HCT116 (cell line): ENCODE results near the gene HTR3A.

Source experiments
- EGR1 ChIP-seq: IDR thresholded peaks from 2 replicates; pipeline ENCODE4 v1.6.1; 2012; ENCODE audit warnings: low read depth
- EZH2 ChIP-seq: fragments of 200-600 bp; sonication (generic); IDR thresholded peaks from 2 replicates; pipeline ENCODE4 v1.6.1; 2017; ENCODE audit warnings: antibody characterized with exemption, mixed run types
- TF ChIP-seq, protein P1 (sequence below), 3 experiments: fragments of 200-600 bp in 1 of 3; sonication (generic) in 1 of 3; IDR thresholded peaks in 2 of 3; conservative IDR thresholded peaks in 1 of 3; 2 replicates each; pipeline ENCODE4 v1.5.1; 2012 to 2017; ENCODE audit warnings: low read depth in 2 of 3, low read length in 2 of 3, antibody characterized with exemption in 1 of 3, borderline replicate concordance in 1 of 3, control low read depth in 1 of 3, mild to moderate bottlenecking in 1 of 3, mixed read lengths in 1 of 3, mixed run types in 1 of 3, moderate library complexity in 1 of 3; ENCODE audit not compliant: insufficient read depth in 1 of 3
- TF ChIP-seq, protein P2 (sequence below): IDR thresholded peaks from 2 replicates; pipeline ENCODE4 v1.6.1; 2012

DNA sequence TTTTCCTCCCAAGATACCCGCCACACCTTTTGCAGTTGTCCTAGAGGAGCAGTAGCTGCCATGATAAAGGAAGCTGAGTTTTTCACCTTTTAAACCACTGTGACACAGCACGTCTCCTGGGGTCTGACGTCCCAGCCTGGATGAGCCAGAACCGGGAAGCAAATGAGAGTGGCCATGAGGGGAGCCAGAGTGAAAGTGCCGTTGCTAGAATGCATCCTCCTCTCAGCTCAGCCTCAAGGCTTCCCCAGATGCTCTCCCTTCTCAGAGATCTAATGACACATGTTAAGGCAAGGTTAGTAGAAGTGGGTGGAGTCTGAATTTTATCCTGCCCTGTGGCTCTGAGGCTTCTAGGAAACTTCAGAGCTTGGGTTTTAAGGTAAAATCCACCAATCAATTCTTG, 23.4 kb upstream of the HTR3A start:
- TF ChIP-seq EZH2 (no peak), EGR1 (no peak)
- TF ChIP-seq, protein P1, sequence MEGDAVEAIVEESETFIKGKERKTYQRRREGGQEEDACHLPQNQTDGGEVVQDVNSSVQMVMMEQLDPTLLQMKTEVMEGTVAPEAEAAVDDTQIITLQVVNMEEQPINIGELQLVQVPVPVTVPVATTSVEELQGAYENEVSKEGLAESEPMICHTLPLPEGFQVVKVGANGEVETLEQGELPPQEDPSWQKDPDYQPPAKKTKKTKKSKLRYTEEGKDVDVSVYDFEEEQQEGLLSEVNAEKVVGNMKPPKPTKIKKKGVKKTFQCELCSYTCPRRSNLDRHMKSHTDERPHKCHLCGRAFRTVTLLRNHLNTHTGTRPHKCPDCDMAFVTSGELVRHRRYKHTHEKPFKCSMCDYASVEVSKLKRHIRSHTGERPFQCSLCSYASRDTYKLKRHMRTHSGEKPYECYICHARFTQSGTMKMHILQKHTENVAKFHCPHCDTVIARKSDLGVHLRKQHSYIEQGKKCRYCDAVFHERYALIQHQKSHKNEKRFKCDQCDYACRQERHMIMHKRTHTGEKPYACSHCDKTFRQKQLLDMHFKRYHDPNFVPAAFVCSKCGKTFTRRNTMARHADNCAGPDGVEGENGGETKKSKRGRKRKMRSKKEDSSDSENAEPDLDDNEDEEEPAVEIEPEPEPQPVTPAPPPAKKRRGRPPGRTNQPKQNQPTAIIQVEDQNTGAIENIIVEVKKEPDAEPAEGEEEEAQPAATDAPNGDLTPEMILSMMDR (IDR thresholded peaks at IDR 0.05 in 2 of 3, conservative IDR thresholded peaks at IDR 0.05 in 1 of 3; ENCODE audit: borderline replicate concordance in 1 of 3, insufficient read depth in 1 of 3, low read depth in 2 of 3, low read length in 2 of 3), result no peak
- TF ChIP-seq, protein P2, sequence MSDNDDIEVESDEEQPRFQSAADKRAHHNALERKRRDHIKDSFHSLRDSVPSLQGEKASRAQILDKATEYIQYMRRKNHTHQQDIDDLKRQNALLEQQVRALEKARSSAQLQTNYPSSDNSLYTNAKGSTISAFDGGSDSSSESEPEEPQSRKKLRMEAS, result no peak
